Skeletal muscle tissue (tissue), 4 donors: Measurements from ENCODE around the gene ZBTB7C. TPM values are rescaled to one million over a fixed set of nuclear protein-coding genes. Genes with fewer than 3 reads are reported as not detected.

ENCODE experiments used
- H3K27ac ChIP-seq: one replicate; pipeline ENCODE4 v1.7.0; 2013; ENCODE audit warnings: mild to moderate bottlenecking, low read depth, low read length, inconsistent platforms
- H3K27me3 ChIP-seq, 3 donors: one replicate each; pipeline ENCODE4 v1.7.0; 2013; ENCODE audit warnings: low read length in 3 of 3; ENCODE audit not compliant: control insufficient read depth in 3 of 3, insufficient read depth in 3 of 3
- H3K36me3 ChIP-seq, 3 donors: one replicate each; pipeline ENCODE4 v1.7.0; 2013; ENCODE audit warnings: low read length in 3 of 3; ENCODE audit not compliant: control insufficient read depth in 3 of 3, insufficient read depth in 3 of 3
- H3K4me1 ChIP-seq, 3 donors: one replicate each; pipeline ENCODE4 v1.7.0; 2013; ENCODE audit warnings: low read length in 3 of 3, mild to moderate bottlenecking in 3 of 3; ENCODE audit not compliant: control insufficient read depth in 3 of 3, insufficient read depth in 3 of 3
- H3K4me3 ChIP-seq, 3 donors: one replicate each; pipeline ENCODE4 v1.7.0; 2013; ENCODE audit warnings: low read length in 3 of 3
- H3K9ac ChIP-seq, 3 donors: one replicate each; pipeline ENCODE4 v1.7.0; 2013; ENCODE audit warnings: low read length in 3 of 3, mild to moderate bottlenecking in 3 of 3, moderate library complexity in 2 of 3, low read depth in 1 of 3
- H3K9me3 ChIP-seq, 3 donors: one replicate each; pipeline ENCODE4 v1.7.0; 2013; ENCODE audit warnings: low read length in 3 of 3; ENCODE audit not compliant: control insufficient read depth in 3 of 3
- total RNA-seq: library from RNA; depleted of rRNA; stranded (reverse); fragments of >200 nt; gene quantifications from one replicate; pipeline ENCODE4 v1.2.3, GENCODE V29; 2014
- donor health status: Osteomylitis.

ZBTB7C gene
- total RNA-seq, 1 donor from 2014 or later = 2.6 TPM

DNA sequence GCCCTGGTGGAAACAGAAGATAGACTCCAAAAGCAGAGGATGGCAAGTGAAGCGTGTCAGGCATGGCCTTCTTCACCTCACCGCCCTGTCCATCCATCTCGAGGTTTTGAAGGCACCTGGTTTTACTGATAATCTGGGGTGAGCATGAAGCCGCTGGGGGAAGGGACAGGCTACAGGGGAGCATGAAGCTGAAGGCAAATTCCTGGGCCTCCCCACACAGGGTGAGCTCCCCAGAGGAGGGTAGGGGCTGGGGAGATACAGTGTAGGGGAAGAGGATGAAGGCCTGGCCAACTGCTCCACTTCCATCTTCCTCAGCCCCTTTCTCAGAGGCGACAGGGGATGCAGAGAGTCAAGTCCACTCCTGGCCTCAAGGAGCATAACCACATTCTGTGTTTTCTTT is 250.5 kb downstream of the ZBTB7C start:
- Histone ChIP-seq H3K27ac (no peak overlapping the region), H3K9ac (no peak overlapping the region), H3K36me3 (no peaks in the 10 kb centered on the region), H3K27me3 (no peaks in the 10 kb centered on the region), H3K4me1 (peaks cover 10 to 14% (median 13%) of the 10 kb centered on the region in 3 donors), H3K9me3 (no peaks in the 10 kb centered on the region), H3K4me3 (no peak overlapping the region)

GRCh38 chr18:48157956-48158355 is 251.2 kb downstream of the ZBTB7C start:
- no peaks in the 10 kb centered on the region for H3K9me3 ChIP-seq
- H3K9ac ChIP-seq = no peak overlapping the region
- H3K27ac ChIP-seq = no peak overlapping the region
- H3K4me1 ChIP-seq = peaks cover 13 to 16% (median 13%) of the 10 kb centered on the region in 3 donors
- H3K36me3 ChIP-seq = no peaks in the 10 kb centered on the region
- H3K27me3 ChIP-seq = no peaks in the 10 kb centered on the region
- no peak overlapping the region for H3K4me3 ChIP-seq

GRCh38 chr18:48155856-48156255 is 253.3 kb downstream of the ZBTB7C start:
- H3K27ac ChIP-seq = no peak overlapping the region
- H3K9me3 ChIP-seq = no peaks in the 10 kb centered on the region
- H3K4me1 ChIP-seq = peaks cover 3 to 16% (median 9%) of the 10 kb centered on the region in 3 donors
- no peak overlapping the region for H3K4me3 ChIP-seq
- no peak overlapping the region for H3K9ac ChIP-seq
- no peaks in the 10 kb centered on the region for H3K36me3 ChIP-seq
- no peaks in the 10 kb centered on the region for H3K27me3 ChIP-seq

- Histone ChIP-seq H3K27ac (no peak overlapping the region), H3K4me1 (peaks cover 0 to 16% (median 5%) of the 10 kb centered on the region in 3 donors), H3K9me3 (no peaks in the 10 kb centered on the region), H3K27me3 (no peaks in the 10 kb centered on the region), H3K4me3 (no peak overlapping the region), H3K36me3 (no peaks in the 10 kb centered on the region), H3K9ac (no peak overlapping the region)
Observed at GRCh38 chr18:48154828-48155227, 254.4 kb downstream of the ZBTB7C start.

DNA sequence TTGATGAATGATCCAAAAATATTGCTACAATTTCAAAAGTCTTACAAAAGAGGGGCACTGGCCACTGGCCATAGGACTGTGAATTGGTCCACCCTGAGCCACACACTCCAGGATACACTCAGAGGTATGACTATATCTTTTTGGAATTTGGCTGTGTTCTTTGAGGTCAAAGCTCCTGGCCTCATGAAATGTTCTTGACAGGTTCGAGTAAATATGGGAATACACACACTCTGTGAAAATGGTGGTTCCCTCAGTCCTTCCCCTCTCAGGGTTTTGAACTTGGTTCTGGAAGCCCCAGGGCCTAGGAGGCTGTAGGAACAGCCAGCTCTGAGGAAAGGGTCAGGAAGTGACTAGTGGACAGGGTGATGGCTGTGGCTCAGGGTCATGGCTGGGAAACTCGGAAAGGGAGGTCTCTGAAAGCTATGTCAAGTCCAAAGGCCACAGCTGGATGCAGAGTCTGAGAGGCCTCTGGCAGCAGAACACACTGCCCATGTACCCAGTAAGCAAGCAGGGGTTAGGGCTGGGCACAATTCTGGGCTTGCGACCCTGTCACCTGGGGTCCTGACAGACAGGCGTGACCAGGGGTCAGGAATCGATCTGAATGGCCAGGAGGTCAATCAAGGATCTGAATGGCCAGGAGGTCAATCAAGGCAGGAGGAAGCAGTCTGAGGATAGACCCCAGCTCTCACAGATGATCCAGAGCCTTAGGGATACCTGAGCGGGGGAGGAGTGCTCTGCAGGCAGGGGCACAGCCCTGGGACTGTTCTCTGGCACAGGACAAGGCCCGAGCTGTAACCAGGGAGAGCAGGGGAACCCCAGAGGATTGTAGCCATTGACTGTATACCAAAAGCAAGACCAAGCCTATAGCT is 255.3 kb downstream of the ZBTB7C start:
- Histone ChIP-seq H3K27me3 (no peaks in the 10 kb centered on the region), H3K4me1 (peaks cover 0 to 16% (median 5%) of the 10 kb centered on the region in 3 donors), H3K36me3 (no peaks in the 10 kb centered on the region), H3K27ac (no peak overlapping the region), H3K9me3 (no peaks in the 10 kb centered on the region), H3K9ac (no peak overlapping the region), H3K4me3 (no peak overlapping the region)

GRCh38 chr18:48152549-48152948 is 256.6 kb downstream of the ZBTB7C start:
- Histone ChIP-seq H3K9me3 (no peaks in the 10 kb centered on the region), H3K27ac (no peak overlapping the region), H3K9ac (no peak overlapping the region), H3K27me3 (no peaks in the 10 kb centered on the region), H3K4me3 (no peak overlapping the region), H3K4me1 (peaks cover 0 to 16% (median 5%) of the 10 kb centered on the region in 3 donors), H3K36me3 (no peaks in the 10 kb centered on the region)

- no peaks in the 10 kb centered on the region for H3K9me3 ChIP-seq
- H3K27ac ChIP-seq = no peak overlapping the region
- no peaks in the 10 kb centered on the region for H3K27me3 ChIP-seq
- no peaks in the 10 kb centered on the region for H3K36me3 ChIP-seq
- H3K9ac ChIP-seq = no peak overlapping the region
- no peak overlapping the region for H3K4me3 ChIP-seq
- peaks cover 0 to 16% (median 5%) of the 10 kb centered on the region in 3 donors for H3K4me1 ChIP-seq
Observed at GRCh38 chr18:48151421-48152065, 257.6 kb downstream of the ZBTB7C start.

DNA sequence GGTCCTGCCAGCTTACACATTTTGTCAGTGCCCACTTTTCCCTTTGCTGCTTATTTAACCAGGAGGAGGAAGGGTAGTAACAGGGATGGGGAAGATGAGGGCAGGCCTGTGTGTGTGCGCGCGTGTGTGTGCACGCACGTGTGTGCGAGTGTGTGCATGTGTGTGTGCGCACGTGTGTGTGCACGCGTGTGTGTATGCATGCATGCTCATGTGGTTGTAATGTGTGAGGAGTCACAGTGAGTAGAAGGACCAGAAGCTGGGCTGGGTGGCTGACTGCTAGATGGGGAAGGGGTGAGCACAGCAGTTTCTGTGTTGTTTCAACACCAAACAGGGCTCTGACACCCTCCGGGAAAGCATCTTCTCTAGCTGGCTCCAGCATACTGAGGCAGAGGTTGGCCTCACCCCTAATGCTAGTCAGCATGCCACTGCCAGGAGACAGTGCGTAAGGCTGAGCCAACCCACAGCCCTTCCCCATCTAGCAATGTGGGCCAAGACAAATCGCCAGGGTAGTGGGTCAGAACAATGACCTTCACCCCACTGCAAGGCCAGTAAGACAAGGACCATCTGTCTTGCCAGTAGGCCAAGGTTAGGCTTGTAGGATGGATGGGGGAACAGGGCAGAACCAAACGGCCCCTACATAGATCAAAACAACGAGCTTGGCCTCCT is 260.0 kb downstream of the ZBTB7C start:
- H3K27me3 ChIP-seq = no peaks in the 10 kb centered on the region
- H3K9ac ChIP-seq = no peak overlapping the region
- H3K36me3 ChIP-seq = no peaks in the 10 kb centered on the region
- no peak overlapping the region for H3K27ac ChIP-seq
- H3K9me3 ChIP-seq = no peaks in the 10 kb centered on the region
- peaks cover 0 to 16% (median 4%) of the 10 kb centered on the region in 3 donors for H3K4me1 ChIP-seq
- H3K4me3 ChIP-seq = no peak overlapping the region

GRCh38 chr18:48142994-48143393 is 266.2 kb downstream of the ZBTB7C start:
- Histone ChIP-seq H3K9me3 (no peaks in the 10 kb centered on the region), H3K27me3 (peaks cover 0 to 4% (median 0%) of the 10 kb centered on the region in 3 donors), H3K4me3 (no peak overlapping the region), H3K27ac (no peak overlapping the region), H3K4me1 (peaks cover 8 to 29% (median 12%) of the 10 kb centered on the region in 3 donors), H3K36me3 (no peaks in the 10 kb centered on the region), H3K9ac (no peak overlapping the region)
